CD4-positive, alpha-beta T cell treated with Interleukin-15 for 1 hour (primary cell): ENCODE results near the gene RAP1GAP2.

Source experiments
- DNase-seq: peaks from one replicate; pipeline ENCODE4 v3.0.0-alpha.2; 2020

Gene RAP1GAP2

GRCh38 chr17:2854143-2855055 lies 58.2 kb downstream of the RAP1GAP2 start:
- no peak for DNase-seq

DNA sequence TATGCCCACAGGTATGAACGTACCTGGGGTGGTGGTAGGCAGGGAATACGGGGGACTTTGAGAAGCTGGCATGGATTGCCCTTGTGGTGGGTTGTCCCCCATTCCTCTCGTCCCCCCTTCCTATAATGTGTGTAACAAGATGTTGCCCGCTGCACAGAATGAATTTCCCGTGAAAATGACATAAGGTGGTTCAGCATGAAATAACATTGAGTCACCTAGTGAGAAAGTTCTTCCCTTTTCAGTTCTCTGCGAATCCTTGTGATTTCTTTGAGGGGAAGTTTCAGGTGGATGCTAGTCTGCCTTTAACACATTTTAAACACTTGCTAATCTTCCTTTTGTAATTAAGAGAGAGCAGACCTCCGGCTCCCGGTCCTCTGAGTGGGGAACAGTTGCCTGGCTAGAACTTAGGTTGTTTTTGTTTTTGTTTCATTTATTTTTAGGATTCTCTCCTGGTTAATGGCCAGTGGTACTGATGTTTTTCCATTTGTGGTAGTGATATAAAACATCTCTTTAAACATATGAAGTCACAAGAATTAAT lies 58.9 kb downstream of the RAP1GAP2 start:
- no peak for DNase-seq

DNA sequence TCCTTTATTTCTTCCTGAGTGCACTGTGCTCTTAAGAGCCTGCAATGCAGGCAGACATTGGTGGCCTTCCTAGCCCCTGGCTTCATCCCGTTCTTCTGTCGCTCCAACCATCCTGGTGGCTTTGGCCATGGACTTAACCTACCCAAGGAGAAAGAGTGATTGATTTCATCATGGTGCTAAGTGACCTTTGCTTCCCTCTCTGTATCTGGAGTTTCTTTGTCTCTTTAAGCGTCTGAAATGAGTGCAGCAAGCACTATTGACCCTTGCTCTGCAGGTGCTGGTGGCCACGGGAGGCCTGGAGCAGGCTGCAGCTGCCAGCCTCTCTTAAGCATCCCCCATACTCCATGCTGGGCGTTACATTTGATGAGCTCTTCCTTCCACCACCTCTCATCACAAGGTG lies 60.5 kb downstream of the RAP1GAP2 start:
- no peak for DNase-seq

- DNase-seq = no peak
Measured at GRCh38 chr17:2860045-2860444, 63.8 kb downstream of the RAP1GAP2 start.

GRCh38 chr17:2860883-2861282 lies 64.6 kb downstream of the RAP1GAP2 start:
- DNase-seq = no peak

DNA sequence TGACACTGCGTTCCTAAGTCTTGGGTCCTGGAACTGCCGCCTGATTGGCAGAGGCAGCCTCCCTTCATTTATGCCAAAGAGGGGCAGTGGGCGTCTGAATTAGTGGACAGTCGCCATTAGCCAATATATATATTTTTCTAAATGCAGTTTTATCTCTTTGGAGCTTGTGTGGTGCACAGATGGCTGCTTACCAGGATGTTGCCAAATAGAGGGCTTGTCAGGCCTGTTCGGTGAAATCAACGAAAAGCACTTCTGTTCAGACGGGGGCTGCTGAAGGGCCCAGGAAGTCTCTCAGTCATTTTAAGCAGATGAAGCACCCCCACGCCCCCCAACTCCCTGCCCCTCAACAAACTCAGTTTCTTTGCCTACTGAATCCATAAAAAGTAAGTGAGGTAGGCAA lies 66.0 kb downstream of the RAP1GAP2 start:
- no peak for DNase-seq

DNA sequence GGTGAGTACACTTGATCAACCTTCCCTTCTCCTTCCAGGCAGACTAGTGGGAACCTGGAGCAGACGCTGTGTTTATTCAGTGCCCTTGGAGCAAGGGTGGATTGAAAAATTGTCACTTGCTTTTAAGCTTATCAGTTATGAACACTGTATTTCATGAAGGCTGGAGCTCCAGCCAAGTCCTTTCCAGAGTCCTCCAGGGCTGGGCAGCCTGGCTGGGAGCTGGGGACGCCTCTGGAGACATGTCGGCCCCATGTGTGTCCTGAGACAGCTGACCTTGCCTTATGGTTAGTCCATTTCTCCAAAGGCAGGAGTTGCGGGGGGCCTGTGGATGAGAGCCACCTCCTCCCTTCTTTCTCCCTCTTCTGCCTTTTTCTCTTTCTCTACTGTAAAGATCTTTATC lies 67.0 kb downstream of the RAP1GAP2 start:
- DNase-seq = no peak

DNA sequence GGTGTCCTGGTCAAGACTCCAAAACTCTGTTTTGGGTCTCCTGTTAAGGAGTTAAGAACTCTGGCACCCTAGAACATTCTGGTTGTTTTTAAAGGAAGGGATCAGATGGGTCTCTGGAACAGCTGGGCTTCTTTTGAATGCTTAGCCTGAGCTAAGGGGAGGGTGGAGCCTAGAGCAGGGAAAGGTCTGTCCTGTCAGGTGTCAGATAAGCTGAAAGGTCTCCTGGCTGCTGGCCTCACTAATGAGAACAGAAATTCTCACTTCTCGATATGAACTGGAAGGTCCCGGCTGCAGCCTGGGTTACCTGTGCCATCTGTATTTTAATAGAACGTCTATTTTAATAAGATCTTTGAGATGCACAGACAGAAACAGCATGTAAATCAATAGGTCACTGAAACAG lies 69.0 kb downstream of the RAP1GAP2 start:
- DNase-seq = no peak

DNA sequence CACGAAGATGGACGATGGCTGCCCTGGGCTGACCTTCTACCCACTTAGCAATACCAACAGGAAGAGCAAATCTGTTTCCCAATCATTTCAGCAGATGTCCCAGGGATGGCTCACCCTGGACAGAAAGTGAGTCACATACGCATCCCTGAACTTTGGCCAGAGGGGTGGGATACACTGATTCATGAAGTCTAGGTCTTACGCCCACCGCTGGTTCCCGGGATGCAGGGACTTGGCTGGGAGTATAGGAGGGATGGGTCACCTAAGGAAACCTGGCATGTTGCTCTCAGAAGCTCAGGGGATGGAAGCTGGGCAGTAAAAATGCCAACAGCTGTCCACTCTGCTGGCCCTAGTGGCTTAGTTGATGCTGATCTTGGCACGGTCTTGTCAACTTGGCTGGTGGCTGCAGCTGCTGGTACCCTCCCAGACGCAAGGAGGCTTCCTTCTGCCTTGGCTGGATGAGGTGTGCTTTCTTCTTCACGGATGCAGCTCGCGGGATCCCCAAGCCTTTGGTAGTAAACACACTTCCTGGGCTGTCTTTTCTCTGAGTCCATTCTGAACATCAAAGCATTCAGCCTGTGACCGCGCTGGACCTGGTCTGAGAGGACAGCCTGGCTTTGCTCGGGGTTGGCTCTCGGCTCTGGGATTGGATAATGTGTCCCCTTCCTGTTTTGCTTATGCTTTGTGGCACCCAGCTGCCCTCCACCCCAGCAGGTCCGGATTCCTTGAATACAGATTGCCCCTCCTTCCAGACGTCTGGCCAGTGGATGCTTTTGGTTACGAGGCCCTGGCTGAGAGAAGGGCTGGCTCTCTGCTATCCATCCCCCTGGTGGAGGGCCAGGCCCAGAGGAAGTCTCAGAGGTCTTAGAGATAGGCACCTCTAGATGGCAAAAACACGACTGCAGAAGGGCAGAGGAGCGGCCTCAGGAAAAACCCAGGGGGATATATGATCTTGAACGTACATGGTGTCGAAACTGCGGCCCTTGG lies 71.5 kb downstream of the RAP1GAP2 start:
- DNase-seq = no peak

- no peak for DNase-seq
Measured at GRCh38 chr17:2869604-2870003, 73.4 kb downstream of the RAP1GAP2 start.

GRCh38 chr17:2871205-2871604 lies 75.0 kb downstream of the RAP1GAP2 start:
- DNase-seq = no peak

DNA sequence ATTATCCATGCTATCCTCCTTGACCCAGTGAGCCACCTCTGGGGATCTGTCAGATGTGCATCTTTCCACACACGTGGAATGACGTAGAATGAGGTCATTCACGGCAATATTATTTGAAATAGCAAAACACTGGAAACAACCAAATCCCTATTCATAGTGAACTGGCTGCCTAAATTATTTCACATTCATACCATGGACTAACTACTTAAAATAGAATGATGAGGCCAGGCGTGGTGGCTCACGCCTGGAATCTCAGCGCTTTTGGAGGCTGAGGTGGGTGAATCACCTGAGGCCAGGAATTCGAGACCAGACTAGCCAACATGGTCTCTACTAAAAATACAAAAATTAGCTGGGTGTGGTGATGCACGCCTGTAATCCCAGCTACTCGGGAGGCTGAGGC lies 75.5 kb downstream of the RAP1GAP2 start:
- DNase-seq = no peak

DNA sequence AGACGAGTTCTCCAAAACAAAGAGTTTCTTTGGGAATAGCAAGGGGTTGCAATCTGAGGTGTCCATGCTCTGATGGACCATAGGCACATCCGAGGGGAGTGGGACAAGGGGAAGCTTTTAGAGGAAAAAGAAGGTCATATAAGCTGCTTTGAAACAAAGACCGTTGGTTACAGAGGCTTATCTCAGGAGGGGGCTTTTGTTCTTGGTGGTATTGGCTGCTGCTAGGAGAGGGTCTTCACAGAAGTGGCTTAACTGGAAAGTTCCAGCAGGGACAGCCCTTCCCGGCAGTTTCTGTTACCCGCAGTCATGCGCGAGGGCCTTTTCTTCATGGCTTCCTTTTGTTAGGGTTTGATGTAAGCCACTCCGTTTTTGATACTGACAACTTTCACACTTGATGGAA lies 76.0 kb downstream of the RAP1GAP2 start:
- DNase-seq = no peak

GRCh38 chr17:2874189-2874686 lies 78.0 kb downstream of the RAP1GAP2 start:
- DNase-seq = no peak

- DNase-seq = no peak
Measured at GRCh38 chr17:2875608-2876007, 79.4 kb downstream of the RAP1GAP2 start.

DNA sequence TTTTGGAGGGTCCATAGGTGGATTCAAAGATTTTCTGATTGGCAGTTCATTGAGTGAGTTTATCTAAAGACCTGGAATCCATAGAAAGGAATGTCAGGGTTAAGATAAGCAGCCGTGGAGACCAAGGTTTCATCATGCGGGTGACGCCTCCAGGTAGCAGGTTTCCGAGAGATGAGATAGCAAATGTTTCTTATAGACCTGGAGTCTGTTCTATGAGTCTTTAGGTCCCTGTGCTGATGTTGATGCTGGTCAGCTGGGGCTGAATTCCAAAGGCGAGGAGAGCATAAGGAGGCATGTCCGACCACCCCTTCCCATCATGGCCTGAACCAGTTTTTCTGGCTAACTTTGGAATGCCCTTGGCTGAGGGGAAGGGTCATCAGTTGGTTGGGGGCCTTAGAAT lies 80.2 kb downstream of the RAP1GAP2 start:
- DNase-seq = no peak

DNA sequence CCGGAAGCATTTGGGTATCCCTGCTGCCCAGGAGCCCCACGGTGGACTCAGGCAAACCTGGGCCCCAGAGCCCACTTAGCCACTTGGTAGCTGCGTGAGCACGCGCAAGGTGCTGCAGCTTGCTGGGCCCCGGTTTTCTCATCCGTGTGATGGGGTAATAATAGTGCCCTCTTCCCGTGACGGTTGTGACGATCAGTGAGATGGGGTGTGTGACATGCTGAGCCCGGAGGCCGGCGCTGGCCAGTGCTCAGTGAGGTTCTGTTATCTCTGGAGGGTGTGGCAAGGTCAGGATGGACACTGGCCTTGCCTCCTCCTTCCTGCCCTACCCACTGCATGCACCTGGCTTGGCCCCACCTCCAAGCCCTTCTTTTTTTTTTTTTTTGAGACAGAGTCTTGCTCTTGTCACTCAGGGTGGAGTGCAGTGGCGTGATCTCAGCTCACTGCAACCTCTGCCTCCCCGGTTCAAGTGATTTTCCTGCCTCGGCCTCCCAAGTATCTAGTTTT lies 82.6 kb downstream of the RAP1GAP2 start:
- DNase-seq = no peak

GRCh38 chr17:2880050-2880449 lies 83.8 kb downstream of the RAP1GAP2 start:
- DNase-seq = no peak

GRCh38 chr17:2881295-2881694 lies 85.1 kb downstream of the RAP1GAP2 start:
- DNase-seq = no peak

DNA sequence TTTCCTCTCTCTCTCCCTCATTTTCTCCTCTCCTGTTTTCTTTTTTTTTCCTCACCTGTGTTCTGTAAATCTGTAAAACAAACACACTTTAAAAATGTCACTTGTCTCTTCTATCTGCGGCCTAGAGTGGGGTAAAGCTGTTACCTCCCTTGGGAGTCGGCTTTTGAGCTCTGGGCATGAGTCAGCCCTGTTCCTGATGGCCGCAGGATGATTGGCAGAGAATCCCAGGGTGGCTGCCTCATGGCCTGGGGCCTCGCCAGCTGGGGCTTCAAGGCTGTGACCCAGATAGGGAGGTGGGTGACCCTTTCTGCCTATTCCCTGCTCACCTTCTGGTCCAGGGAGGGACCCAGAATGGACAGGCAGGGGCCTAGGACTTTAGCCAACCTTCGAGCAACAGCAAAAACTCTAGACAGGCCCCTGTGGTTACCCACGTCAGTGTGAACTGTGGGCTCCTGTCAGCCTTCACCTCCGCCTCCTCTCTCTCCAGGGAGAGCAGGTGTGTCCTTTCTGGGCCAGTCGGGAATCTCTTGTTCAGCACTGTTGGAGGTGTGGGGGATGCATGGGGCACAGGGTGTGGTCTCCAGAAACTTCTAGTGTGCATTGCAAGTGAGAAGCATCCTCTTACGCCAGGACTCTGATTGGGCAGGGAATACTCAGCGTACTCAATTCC lies 87.4 kb downstream of the RAP1GAP2 start:
- DNase-seq = no peak

GRCh38 chr17:2885733-2886132 lies 89.5 kb downstream of the RAP1GAP2 start:
- DNase-seq = no peak

DNA sequence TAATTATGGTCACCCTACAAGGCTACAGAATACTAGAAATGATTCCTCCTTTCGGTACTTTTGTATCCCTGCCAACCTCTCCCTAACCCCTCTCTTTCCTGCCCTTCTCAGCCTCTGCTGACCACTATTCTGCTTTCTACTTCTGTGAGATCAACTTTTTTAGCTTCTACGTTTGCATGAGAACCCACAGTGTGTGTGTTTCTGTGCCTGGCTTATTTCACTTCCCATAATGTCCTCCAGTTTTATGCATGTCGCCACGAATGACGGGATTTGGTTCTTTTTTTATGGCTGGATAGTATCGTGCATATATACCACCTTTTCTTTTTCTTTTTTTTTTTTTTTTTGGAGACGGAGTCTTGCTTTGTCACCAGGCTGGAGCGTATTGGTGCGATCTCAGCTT lies 92.1 kb downstream of the RAP1GAP2 start:
- no peak for DNase-seq
